Measurements from ENCODE around the gene MVK. TPM values are rescaled to one million over a fixed set of nuclear protein-coding genes. Genes with fewer than 3 reads are reported as not detected.

The MVK gene
- polyA plus RNA-seq, 1 experiment = 4.7 TPM

DNA sequence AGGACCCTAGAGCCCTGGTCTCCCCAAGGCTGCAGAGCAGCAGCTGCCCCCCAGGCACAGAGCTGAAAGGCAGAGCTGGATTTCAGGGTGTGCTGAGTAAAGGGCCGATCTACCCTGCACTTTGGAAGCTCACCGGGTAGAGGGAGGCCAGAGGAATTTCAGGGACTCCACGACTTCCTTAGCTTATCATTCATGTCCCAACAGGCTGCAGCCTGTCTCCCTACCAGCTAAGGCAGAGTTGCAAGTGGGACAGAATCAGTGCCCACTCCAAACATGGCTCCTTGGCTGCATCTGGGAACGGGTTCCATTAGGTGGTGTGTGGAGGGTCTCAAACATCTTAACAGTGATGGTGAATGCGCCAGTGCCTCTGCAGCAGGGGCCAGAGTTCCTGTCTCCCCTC lies 27.8 kb upstream of the MVK start:
- Histone ChIP-seq H3K27me3 (ENCODE audit: control insufficient read depth, insufficient read depth, low read length) (peaks cover 21% of the 10 kb centered on the region), H3K4me3 (ENCODE audit: low read depth, low read length) (no peak overlapping the region), H3K27ac (ENCODE audit: low read depth, low read length) (no peak overlapping the region), H3K9me3 (ENCODE audit: control insufficient read depth, insufficient read depth, low read length) (peaks cover 2% of the 10 kb centered on the region)
- ChIA-PET CTCF (interaction anchor here (0.6 kb wide), 2 partner anchors 52 to 596 kb away, joined by 4 read pairs; no protein-coding TSS in a partner anchor), POLR2A (no interaction called here)
- no peak for DNase-seq (ENCODE audit: low read depth, low spot score)
- TF ChIP-seq, protein P1, sequence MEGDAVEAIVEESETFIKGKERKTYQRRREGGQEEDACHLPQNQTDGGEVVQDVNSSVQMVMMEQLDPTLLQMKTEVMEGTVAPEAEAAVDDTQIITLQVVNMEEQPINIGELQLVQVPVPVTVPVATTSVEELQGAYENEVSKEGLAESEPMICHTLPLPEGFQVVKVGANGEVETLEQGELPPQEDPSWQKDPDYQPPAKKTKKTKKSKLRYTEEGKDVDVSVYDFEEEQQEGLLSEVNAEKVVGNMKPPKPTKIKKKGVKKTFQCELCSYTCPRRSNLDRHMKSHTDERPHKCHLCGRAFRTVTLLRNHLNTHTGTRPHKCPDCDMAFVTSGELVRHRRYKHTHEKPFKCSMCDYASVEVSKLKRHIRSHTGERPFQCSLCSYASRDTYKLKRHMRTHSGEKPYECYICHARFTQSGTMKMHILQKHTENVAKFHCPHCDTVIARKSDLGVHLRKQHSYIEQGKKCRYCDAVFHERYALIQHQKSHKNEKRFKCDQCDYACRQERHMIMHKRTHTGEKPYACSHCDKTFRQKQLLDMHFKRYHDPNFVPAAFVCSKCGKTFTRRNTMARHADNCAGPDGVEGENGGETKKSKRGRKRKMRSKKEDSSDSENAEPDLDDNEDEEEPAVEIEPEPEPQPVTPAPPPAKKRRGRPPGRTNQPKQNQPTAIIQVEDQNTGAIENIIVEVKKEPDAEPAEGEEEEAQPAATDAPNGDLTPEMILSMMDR (IDR thresholded peaks at IDR 0.05; ENCODE audit: low read depth, low read length) = no peak

DNA sequence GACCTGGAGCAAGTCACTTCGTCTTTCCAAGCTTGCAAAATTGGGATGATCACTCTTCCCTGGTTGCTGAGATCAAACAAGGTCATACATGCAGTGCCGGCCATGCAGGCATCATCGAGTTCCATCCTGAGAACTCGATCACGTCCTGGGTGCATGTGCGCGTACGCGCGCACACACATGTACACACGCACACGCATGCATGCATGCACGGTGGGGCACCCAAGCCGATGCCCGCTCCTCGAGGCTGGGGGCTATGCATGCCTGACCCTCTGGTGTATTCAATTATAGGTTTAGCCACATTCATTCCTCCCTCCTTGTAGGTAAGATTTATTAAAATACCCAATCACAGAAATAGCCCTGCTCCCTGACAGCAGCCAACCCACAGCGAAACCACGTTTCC lies 26.3 kb upstream of the MVK start:
- TF ChIP-seq, protein P1 (IDR thresholded peaks at IDR 0.05; ENCODE audit: low read depth, low read length) = no peak
- CTCF ChIA-PET = no interaction called here
- no peak overlapping the region for H3K4me3 ChIP-seq (ENCODE audit: low read depth, low read length)

DNA sequence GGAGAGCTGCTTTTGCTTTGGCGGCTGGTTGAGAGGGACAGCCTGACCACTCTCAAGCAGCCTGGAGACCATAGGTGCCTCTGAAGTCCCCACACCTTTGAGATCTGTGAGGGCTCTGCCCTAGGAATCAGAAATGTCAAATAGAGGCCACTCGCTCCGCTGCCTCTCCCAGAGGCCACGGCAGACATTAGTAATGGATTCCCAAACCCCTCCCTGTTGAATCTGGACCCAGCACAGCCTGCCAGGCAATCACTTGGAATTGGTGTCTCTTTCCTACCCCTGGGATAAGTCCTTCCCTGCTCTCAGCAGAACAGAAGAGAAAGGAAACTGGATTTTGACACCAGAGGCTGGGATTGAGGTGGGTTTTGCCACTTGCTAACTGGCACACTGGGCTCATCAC lies 25.3 kb upstream of the MVK start:
- Histone ChIP-seq H3K4me3 (ENCODE audit: low read depth, low read length) (no peak overlapping the region), H3K9me3 (ENCODE audit: control insufficient read depth, insufficient read depth, low read length) (no peaks in the 10 kb centered on the region; the same call in 1 of the 2 replicates), H3K27ac (ENCODE audit: low read depth, low read length) (no peak overlapping the region), H3K27me3 (ENCODE audit: control insufficient read depth, insufficient read depth, low read length) (peaks cover 30% of the 10 kb centered on the region)
- POLR2A ChIA-PET = no interaction called here
- TF ChIP-seq, protein P1 (IDR thresholded peaks at IDR 0.05; ENCODE audit: low read depth, low read length) = no peak
- no peak for DNase-seq (ENCODE audit: low read depth, low spot score)
- CTCF ChIA-PET = no interaction called here

More for the DNA sequence above, 26.3 kb upstream of the MVK start:
- POLR2A ChIA-PET = no interaction called here
- Histone ChIP-seq H3K27me3 (ENCODE audit: control insufficient read depth, insufficient read depth, low read length) (peaks cover 25% of the 10 kb centered on the region), H3K27ac (ENCODE audit: low read depth, low read length) (no peak overlapping the region), H3K9me3 (ENCODE audit: control insufficient read depth, insufficient read depth, low read length) (no peaks in the 10 kb centered on the region; the same call in 1 of the 2 replicates)
- no peak for DNase-seq (ENCODE audit: low read depth, low spot score)

DNA sequence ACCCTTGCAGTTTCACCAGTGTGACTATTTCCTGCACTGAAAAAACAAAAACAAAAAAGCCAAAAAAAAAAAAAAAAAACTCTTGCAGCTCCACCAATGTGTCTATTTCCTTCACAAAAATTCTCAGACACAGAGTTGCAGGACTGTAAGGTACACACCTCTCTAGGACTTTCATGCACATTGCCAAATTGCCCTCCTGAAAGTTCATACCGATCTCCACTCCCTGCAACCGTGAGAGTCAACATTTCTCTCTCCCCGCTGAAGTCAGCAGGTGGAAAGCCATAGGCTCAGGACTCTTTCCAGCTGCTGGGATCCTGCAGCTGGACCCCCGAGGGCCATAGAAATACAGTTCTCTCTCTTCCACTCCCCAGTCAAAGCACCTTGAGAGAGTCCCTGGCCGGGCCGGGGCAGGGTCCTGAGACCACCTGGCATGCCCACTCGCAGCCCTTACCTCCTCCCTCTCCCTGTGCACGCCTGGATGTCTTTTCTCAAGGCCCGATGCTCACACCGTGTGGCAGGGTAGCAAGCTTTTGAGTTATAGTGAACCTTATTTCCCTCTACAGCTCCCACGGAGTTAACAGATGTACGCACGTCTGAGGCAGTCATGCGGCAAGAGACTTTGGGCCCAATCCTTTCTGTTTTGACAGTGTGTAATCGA lies 23.9 kb upstream of the MVK start:
- DNase-seq (ENCODE audit: low read depth, low spot score) = no peak
- CTCF ChIA-PET = interaction anchor here (0.7 to 1.0 kb wide), 2 partner anchors 31 to 174 kb away, joined by 4 to 5 read pairs; no protein-coding TSS in a partner anchor

DNA sequence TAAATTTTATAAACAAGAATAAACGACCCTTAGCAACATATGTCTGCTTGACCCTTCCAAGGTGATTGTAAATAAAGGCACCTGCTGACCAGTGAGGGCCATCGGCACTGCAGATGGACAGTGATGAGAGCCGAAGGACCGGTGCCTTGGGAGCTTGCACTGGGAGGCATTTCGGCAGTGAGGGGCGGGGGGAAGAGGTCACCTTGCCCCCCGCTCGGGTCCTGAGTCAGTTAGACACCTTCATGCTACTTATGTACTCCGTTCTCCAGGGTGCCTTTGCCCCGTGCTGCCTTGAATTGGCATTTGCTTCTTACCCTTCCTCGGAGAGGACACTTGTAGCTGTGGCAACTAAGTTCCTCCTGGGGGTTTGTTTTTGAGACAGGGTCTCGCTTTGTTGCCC lies 23.3 kb upstream of the MVK start:
- Histone ChIP-seq H3K27me3 (ENCODE audit: control insufficient read depth, insufficient read depth, low read length) (peaks cover 41% of the 10 kb centered on the region), H3K27ac (ENCODE audit: low read depth, low read length) (no peak overlapping the region), H3K4me3 (ENCODE audit: low read depth, low read length) (no peak overlapping the region), H3K9me3 (ENCODE audit: control insufficient read depth, insufficient read depth, low read length) (no peaks in the 10 kb centered on the region; the same call in 1 of the 2 replicates)
- TF ChIP-seq, protein P1 (IDR thresholded peaks at IDR 0.05; ENCODE audit: low read depth, low read length) = no peak
- no peak for DNase-seq (ENCODE audit: low read depth, low spot score)
- ChIA-PET CTCF (no interaction called here), POLR2A (interaction anchor here (0.7 kb wide), 1 partner anchor 245 kb away, joined by 6 read pairs; no protein-coding TSS in a partner anchor)

More for the DNA sequence above, 23.9 kb upstream of the MVK start:
- Histone ChIP-seq H3K27me3 (ENCODE audit: control insufficient read depth, insufficient read depth, low read length) (peaks cover 39% of the 10 kb centered on the region), H3K4me3 (ENCODE audit: low read depth, low read length) (no peak overlapping the region), H3K9me3 (ENCODE audit: control insufficient read depth, insufficient read depth, low read length) (no peaks in the 10 kb centered on the region; the same call in 1 of the 2 replicates), H3K27ac (ENCODE audit: low read depth, low read length) (no peak overlapping the region)
- TF ChIP-seq, protein P1 (IDR thresholded peaks at IDR 0.05; ENCODE audit: low read depth, low read length) = no peak
- POLR2A ChIA-PET = interaction anchor here (0.7 kb wide), 1 partner anchor 245 kb away, joined by 6 read pairs; no protein-coding TSS in a partner anchor
